ENCODE results near the gene RAP2B.

RAP2B gene

GRCh38 chr3:153219146-153219545 lies 57.1 kb downstream of the RAP2B start:
- Histone ChIP-seq H3K4me3 (ENCODE audit: low read length) (no peak overlapping the region), H3K9ac (ENCODE audit: low read length) (no peak overlapping the region), H3K9me3 (ENCODE audit: control insufficient read depth, low read length) (no peaks in the 10 kb centered on the region), H3K4me1 (ENCODE audit: control insufficient read depth, insufficient read depth, low read length) (no peaks in the 10 kb centered on the region), H3K36me3 (ENCODE audit: control insufficient read depth, insufficient read depth, low read length) (no peaks in the 10 kb centered on the region), H3K27me3 (ENCODE audit: control insufficient read depth, insufficient read depth, low read length) (no peaks in the 10 kb centered on the region)

Measured in mucosa of stomach (tissue), 1 donor.